ENCODE measurements around the gene VAMP7.
"Not testable (repeated sequence)": the region's sequence is repeated elsewhere in the genome, so short reads cannot be mapped to it uniquely, and the experiment has no call there.

VAMP7 gene

GRCh38 chrX:155923200-155923599, 42.1 kb downstream of the VAMP7 start:
- DNase-seq, result no peak

DNA sequence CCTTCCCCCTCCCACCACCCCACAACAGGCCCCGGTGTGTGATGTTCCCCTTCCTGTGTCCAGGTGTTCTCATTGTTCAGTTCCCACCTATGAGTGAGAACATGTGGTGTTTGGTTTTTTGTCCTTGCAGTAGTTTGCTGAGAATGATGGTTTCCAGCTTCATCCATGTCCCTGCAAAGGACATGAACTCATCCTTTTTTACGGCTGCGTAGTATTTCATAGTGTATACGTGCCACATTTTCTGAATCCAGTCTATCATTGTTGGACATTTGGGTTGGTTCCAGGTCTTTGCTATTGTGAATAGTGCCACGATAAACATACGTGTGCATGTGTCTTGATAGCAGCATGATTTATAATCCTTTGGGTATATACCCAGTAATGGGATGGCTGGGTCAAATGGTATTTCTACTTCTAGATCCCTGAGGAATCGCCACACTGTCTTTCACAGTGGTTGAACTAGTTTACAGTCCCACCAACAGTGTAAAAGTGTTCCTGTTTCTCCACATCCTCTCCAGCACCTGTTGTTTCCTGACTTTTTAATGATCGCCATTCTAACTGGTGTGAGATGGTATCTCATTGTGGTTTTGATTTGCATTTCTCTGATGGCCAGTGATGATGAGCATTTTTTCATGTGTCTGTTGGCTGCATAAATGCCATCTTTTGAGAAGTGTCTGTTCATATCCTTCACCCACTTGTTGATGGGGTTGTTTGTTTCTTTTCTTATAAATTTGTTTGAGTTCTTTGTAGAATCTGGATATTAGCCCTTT, 49.9 kb downstream of the VAMP7 start:
- DNase-seq, result not testable (repeated sequence)

DNA sequence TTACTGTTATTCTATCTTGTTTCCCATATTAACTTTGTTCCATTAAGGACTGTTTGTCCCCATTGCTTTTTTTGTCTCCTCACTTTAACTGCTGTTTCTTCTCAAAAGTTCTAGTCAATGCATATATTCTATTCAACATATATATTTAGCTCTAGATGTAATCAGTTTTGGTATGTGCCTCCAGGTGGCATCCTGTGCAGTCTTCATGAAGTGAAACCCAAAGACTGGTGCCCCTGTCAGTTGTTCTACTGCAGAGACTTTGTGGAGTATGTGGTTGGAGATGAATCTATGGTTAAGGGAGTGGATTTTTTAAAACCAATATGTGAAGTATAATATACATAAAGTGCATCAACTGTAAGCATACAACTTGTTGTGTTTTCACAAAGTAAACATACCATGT, 57.0 kb downstream of the VAMP7 start:
- no peak for DNase-seq

DNA sequence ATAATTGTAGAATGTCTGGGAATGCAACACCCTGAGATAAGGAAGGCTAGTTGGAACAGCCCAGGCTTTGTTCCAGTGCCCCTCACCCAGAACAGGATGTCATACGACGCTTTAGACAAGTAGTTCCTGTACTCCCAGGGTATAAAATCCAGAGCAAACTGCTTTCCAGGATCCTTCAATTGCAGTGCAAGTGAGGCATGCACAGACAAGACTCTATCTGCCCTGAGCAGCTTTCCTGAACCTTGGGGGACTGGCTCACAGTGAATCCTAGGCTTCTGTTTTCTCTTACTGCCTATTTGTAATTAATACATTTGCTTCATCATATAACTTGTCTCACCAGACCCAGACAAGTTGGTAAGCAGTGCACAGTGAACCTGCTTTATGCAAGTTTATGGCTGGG, 68.0 kb downstream of the VAMP7 start:
- DNase-seq, result no peak

- no peak for DNase-seq
Observed at GRCh38 chrX:155951237-155951789, 70.2 kb downstream of the VAMP7 start.

DNA sequence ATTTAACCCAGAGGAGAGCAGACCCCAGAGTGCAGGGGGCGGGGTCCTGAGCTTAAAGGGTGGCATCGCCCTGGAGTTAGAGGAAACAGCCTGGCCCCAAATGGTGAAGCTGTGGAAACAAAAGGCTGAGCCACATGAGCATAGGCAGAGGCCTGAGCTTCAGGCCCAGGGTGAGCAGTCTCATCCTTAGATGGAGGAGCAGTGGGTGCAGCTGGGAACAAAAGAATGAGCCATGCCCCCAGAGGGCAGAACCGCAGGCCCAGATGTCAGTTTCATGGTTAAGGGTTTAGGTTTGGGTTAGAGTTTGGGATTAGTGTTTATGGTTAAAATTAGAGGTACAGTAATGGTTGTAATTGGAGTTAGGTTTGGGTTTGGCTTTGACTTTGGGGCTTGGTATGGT, 71.9 kb downstream of the VAMP7 start:
- DNase-seq, result no peak

GRCh38 chrX:155954793-155955192, 73.6 kb downstream of the VAMP7 start:
- no peak for DNase-seq

DNA sequence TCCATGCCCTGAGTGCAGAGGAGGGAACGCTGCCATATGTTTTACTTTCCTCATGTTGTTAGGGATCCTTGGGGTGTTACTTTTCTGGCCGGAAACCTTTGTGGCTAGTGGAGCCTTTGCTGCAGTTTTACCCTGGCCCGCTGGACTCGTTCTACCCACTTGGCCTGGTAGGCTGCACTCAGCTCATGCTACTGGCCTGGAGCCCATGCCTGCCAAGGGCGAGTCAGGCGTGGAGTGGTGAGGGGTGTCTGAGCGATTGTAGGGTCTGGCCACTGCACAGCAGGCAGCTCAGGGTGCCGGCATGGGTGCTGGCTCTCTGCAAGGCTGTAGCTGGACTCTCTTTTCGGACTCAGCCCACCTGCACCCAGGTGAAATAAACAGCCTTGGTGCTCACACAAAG, 75.0 kb downstream of the VAMP7 start:
- no peak for DNase-seq

DNA sequence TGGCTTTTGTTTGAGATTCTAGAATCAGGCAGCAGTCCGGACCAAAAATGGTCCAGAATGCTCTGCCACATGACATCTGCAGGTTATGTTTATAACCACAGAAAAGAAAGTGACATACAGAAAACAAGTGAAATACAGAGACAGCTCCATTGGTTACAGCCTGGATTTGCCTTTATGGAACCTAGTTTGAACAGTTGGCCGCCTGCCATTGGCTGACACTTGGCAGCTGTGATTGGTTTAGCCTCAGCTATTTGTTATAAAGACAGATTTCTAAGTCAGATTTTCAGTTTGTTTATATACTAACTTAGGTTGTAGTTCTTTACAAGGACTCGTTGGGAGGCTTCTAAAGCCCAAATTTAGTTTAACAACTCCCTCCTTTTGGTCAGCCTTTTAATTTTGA, 75.5 kb downstream of the VAMP7 start:
- no peak for DNase-seq

DNA sequence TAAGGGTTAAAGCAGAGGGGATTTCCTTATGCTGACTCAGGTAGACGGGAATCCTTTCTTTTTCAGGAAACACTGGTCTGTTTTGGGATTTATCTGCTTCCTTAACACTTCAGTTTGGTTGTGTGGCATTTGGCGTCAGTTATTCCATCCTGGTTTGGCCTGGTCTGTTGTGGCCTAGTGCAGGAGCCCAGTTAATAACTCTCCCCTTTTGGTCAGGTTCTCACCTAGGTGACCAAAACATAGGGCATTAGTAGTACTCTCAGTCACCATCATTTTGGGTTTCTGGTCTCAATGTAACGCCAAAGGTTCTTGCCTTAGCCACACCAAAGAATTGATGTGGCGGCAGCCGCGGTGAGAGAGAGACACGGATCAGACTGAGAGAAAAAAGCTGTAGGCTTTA, 76.7 kb downstream of the VAMP7 start:
- DNase-seq, result no peak

DNA sequence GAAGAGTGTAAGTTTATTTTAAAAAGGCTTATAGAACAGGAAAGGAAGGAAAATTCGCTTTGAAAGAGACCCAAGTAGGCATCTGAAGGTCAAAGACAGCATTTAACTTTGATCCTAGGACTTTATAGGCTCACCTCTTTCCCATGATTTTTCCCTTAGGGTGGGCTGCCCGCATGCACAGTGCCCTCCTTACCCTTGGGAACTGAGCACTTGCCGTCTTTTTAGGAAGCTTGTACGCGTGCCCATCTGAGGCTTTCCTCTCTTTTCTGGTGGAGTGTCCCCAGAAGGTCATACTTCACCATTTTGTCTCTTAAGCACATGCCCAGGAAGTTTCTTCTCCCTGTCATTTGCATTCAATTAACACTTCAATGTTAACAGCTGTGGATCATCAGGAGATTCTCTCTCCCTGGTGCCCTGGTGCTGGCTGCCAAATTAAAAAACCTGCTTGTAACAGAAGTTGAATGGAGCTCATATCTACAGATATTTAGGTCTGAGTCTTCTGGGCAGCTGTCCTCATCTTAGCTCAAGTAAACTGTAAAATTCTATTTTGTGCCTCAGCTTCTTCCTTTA, 78.0 kb downstream of the VAMP7 start:
- DNase-seq, result no peak

DNA sequence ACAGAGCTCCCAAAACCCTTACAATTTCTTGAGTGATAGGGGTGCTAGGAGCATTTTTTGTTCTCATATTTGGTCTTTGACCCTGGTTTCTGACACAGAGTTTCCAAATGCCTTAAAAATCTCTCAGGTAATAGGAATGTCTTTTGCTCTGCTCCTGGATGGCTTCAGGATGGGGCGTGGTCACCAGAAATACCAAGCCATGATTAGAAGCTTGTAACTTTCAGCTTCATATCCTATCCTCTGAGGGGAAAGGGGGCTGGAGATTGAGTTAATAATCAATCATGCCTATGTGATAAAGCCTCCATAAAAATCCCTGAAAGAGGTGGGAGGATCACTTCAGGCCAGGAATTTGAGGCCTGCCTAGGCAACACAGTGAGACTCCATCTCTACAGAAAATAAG, 81.8 kb downstream of the VAMP7 start:
- no peak for DNase-seq

GRCh38 chrX:155966876-155967275, 85.7 kb downstream of the VAMP7 start:
- DNase-seq, result no peak

GRCh38 chrX:155967653-155968325, 86.6 kb downstream of the VAMP7 start:
- DNase-seq, result no peak

DNA sequence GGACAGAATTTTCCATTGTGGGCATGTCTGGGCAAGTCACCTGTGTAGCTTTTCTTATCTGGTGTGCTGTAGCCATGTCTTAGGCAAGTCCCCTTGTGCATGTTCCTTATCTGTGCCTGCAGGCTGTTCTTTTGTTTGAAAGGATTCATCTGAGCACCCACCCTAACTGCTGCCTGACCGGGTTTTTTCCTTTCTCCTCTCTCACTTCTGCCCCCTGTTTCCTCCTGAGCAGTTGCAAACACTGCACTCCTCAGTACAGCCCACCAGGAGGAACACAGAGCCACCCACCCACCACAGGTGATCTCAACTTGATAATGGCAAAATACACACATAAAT, 87.1 kb downstream of the VAMP7 start:
- no peak for DNase-seq

DNA sequence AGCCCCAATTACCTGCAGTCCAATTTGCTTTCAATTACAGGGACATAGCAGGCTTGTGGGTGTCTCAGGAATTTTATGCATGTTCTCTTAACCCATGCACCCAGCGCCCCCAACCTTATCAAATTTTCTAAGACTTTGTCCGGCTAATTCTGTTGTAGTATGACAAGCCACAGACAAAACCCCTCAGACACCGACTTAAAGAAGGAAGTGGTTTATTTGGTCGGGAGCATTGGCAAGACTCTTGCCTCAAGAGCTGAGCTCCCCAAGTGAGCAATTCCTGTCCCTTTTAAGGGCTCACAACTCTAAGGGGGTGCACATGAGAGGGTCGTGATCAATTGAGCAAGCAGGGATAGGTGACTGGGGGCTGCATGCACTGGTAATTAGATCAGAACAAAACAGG, 87.6 kb downstream of the VAMP7 start:
- DNase-seq, result no peak

- DNase-seq, result not testable (repeated sequence)
Observed at GRCh38 chrX:155971658-155972057, 90.5 kb downstream of the VAMP7 start.

GRCh38 chrX:155972241-155972640, 91.1 kb downstream of the VAMP7 start:
- DNase-seq, result not testable (repeated sequence)

- DNase-seq, result no peak
Observed at GRCh38 chrX:155983326-155983725, 102.2 kb downstream of the VAMP7 start.

- no peak for DNase-seq
Observed at GRCh38 chrX:155985208-155985607, 104.1 kb downstream of the VAMP7 start.

GRCh38 chrX:155986995-155987394, 105.8 kb downstream of the VAMP7 start:
- DNase-seq, result not testable (repeated sequence)

DNA sequence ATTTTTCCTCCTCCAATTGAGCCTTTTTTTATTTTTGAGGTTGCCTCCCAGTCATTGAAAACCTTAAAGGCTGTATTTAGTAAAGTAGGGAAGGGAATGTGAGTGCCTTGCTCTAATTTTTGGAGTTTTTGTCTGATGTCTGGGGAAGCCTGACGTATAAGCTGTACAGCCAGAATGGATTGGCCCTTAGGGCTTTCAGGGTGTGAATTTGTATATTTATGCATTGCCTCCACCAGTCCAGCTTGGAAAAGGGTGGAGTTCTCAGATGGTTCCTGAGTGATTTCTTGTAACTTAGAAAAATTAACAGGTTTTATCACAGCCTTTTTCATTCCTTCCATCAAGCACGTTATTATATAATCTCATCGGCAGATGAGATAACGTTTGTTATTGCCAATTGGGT, 107.7 kb downstream of the VAMP7 start:
- no peak for DNase-seq
